ENCODE measurements around the gene ZNF414.
A peak's percentile ranks its signal among the peaks of the same experiment; 100 is the strongest.
"Not testable (repeated sequence)": the region's sequence is repeated elsewhere in the genome, so short reads cannot be mapped to it uniquely, and the experiment has no call there.

The ZNF414 gene

GRCh38 chr19:8513687-8514504, at the start of gene ZNF414:
ZNF414 (minus strand) TSS chr19:8514167; CDS start chr19:8514046, 121 bp downstream.
- TF ChIP-seq POLR2A (IDR thresholded peaks at IDR 0.05; ENCODE audit: low read depth, low read length) = peak; percentile 84
- DNase-seq (ENCODE audit: insufficient read length, low spot score) (peak; percentile 99), FAIRE-seq (peak; percentile 71)

- FAIRE-seq (no peak), DNase-seq (ENCODE audit: insufficient read length, low spot score) (no peak)
- TF ChIP-seq POLR2A (IDR thresholded peaks at IDR 0.05; ENCODE audit: low read depth, low read length) = no peak
These were observed 47.3 kb upstream of the ZNF414 start for GRCh38 chr19:8561075-8561764.

GRCh38 chr19:8558325-8558724, 44.4 kb upstream of the ZNF414 start:
- no peak for TF ChIP-seq POLR2A (IDR thresholded peaks at IDR 0.05; ENCODE audit: low read depth, low read length)
- FAIRE-seq = no peak
- no peak for DNase-seq (ENCODE audit: insufficient read length, low spot score)

- TF ChIP-seq POLR2A (IDR thresholded peaks at IDR 0.05; ENCODE audit: low read depth, low read length) = no peak
- no peak for DNase-seq (ENCODE audit: insufficient read length, low spot score)
- no peak for FAIRE-seq
These were observed 43.8 kb upstream of the ZNF414 start for GRCh38 chr19:8557642-8558238.

- FAIRE-seq = not testable (repeated sequence)
These were observed 39.8 kb upstream of the ZNF414 start for GRCh38 chr19:8553729-8554128.

GRCh38 chr19:8552810-8553209, 38.8 kb upstream of the ZNF414 start:
- DNase-seq (ENCODE audit: insufficient read length, low spot score) (peak; percentile 44), FAIRE-seq (no peak)
- TF ChIP-seq POLR2A (IDR thresholded peaks at IDR 0.05; ENCODE audit: low read depth, low read length) = no peak

More at GRCh38 chr19:8553729-8554128, 39.8 kb upstream of the ZNF414 start:
- DNase-seq (ENCODE audit: insufficient read length, low spot score) = not testable (repeated sequence)

GRCh38 chr19:8550070-8550469, 36.1 kb upstream of the ZNF414 start:
- no peak for DNase-seq (ENCODE audit: insufficient read length, low spot score)
- FAIRE-seq = no peak
- no peak for TF ChIP-seq POLR2A (IDR thresholded peaks at IDR 0.05; ENCODE audit: low read depth, low read length)

GRCh38 chr19:8545743-8546142, 31.8 kb upstream of the ZNF414 start:
- FAIRE-seq (no peak), DNase-seq (ENCODE audit: insufficient read length, low spot score) (no peak)
- TF ChIP-seq POLR2A (IDR thresholded peaks at IDR 0.05; ENCODE audit: low read depth, low read length) = no peak

GRCh38 chr19:8544168-8544567, 30.2 kb upstream of the ZNF414 start:
- DNase-seq (ENCODE audit: insufficient read length, low spot score) = no peak
- FAIRE-seq = no peak
- no peak for TF ChIP-seq POLR2A (IDR thresholded peaks at IDR 0.05; ENCODE audit: low read depth, low read length)

GRCh38 chr19:8539621-8540149, 25.7 kb upstream of the ZNF414 start:
- TF ChIP-seq POLR2A (IDR thresholded peaks at IDR 0.05; ENCODE audit: low read depth, low read length) = no peak
- FAIRE-seq (no peak), DNase-seq (ENCODE audit: insufficient read length, low spot score) (no peak)

- FAIRE-seq = no peak
- no peak for TF ChIP-seq POLR2A (IDR thresholded peaks at IDR 0.05; ENCODE audit: low read depth, low read length)
- DNase-seq (ENCODE audit: insufficient read length, low spot score) = no peak
These were observed 23.1 kb upstream of the ZNF414 start for GRCh38 chr19:8537099-8537498.

GRCh38 chr19:8536282-8536681, 22.3 kb upstream of the ZNF414 start:
- TF ChIP-seq POLR2A (IDR thresholded peaks at IDR 0.05; ENCODE audit: low read depth, low read length) = no peak
- FAIRE-seq (no peak), DNase-seq (ENCODE audit: insufficient read length, low spot score) (no peak)

- no peak for DNase-seq (ENCODE audit: insufficient read length, low spot score)
- FAIRE-seq = no peak
- TF ChIP-seq POLR2A (IDR thresholded peaks at IDR 0.05; ENCODE audit: low read depth, low read length) = no peak
These were observed 18.3 kb upstream of the ZNF414 start for GRCh38 chr19:8532225-8532624.

- no peak for TF ChIP-seq POLR2A (IDR thresholded peaks at IDR 0.05; ENCODE audit: low read depth, low read length)
- FAIRE-seq (no peak), DNase-seq (ENCODE audit: insufficient read length, low spot score) (no peak)
These were observed 17.5 kb upstream of the ZNF414 start for GRCh38 chr19:8531470-8531869.

Measured in H54 (cell line).